Central memory CD4-positive, alpha-beta T cell (primary cell): ENCODE results near the gene EXT2.

Experiments
- DNase-seq: peaks from one replicate; pipeline ENCODE4 v3.0.0; 2022

The EXT2 gene

DNA sequence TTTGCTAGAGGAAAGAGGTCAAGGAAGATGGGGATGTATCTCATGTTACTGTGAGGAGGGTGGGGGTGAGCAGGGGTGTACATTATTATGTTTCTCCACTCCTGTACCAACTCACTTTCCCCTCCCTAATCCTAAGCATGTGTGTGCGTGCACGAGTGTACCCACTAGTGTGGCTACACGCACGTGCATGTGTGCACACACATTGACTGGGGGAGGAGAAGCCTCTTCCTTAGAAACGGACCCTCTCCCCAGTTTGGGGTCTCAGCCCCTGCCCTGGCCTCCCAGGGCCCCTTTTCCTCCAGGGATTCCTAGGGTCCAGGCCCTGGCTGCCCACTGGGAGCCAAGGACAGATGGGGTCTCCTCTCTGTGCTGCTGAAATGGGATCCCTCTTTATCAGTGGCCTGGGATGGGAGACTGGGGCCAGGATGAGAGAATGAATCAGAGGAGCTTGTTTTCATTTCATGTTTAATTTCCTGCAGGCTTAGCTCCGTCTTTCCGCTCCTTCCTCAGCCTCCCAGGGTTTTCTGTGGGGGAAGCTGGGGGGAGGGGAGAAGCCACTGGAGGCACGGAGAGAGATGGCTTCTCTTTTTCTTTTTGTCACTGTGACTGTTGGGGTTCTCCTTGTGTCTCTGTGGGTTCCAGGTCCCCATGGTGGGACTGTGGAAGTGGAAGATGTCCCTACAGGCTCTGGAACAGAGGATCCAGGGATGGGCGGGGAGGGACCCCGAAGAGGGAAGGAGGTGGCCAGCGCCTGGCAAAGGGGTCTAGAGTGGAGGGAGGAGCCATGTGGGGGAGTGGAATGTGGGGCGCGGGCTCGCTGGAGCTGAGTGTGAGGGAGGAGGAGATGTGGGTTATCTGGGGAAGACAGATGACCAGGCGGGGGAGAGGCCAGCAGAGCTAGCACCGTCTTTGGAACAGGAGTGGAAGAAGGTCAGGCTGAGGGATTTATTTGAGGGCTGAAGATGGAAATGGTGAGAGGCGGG lies 174.2 kb downstream of the EXT2 start:
- no peak for DNase-seq

DNA sequence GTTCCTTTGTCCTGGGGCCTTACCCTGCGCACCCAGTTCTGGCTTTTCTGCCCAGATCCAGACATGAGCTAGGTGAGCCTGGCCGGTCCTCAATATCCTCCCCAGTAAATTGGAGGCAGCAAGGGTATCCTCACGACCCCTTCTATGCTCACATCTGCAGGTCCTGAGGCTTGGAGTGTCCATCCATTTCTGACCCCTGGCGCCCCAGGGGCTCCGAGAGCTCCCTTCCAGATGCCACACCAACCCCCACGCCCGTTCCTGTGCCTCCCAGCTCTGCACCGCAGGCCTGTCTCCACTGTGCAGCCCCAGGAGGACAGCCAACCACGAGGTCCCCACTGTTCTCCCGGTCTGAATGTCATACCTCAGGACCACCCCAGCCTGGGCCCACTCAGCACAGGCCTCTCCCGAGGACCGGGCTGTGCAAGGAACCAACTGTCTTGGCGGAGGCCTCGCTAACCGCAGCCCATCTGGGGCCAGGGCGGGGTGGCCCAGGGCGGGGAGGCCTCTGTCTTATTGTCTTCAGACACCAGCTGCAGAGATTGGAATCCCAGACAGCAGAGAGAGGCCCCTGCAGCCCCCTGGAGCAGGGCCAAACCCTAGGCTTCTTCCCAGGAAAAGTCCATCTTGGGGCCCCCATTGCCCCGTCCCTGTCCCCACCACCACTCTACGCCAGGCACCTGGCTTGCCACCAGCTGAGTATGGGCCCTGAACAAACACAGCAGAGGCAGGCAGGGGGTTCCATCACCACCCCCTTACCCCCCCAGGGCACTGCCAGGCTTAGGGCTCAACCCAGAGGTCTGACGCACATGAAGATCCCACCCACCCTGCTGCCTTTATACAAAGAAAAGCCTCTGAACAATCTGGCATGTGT lies 175.2 kb downstream of the EXT2 start:
- DNase-seq: no peak

- DNase-seq: no peak
These were observed 175.8 kb downstream of the EXT2 start for GRCh38 chr11:44271286-44271685.

DNA sequence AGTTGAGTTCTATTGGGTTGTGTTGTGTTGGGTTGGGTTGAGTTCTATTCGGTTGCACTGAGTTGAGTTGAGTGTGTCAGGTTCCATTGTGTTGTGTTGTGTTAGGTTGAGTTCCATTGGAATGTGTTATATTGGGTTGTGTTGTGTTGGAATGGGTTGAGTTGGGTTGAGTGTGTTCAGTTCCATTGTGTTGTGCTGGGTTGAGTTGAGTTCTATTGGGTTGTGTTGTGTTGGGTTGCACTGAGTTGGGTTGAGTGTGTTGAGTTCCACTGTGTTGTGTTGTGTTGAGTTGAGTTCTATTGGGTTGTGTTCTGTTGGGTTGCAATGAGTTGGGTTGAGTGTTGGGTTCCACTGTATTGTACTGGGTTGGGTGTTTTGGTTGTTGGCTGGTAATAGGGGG lies 178.9 kb downstream of the EXT2 start:
- DNase-seq: no peak

DNA sequence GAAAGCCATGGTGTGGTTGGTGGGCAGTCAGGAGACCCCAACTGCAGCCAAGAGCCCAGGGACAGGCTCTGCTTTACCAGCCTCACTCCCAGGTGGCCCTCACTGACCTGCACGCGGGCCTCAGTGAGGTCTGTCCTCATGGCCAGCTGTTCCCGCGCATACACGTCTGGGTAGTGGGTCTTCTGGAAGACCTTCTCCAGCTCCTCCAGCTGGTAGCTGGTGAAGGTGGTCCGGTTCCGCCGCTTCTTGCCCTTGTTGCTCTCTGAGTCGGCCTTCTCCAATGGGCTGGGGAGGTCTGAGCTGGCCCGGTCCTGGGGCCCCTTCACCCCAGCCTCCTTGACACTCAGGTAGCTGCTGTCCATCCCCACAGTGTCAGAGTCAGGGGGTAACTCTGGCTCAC lies 179.8 kb downstream of the EXT2 start:
- DNase-seq: no peak

DNA sequence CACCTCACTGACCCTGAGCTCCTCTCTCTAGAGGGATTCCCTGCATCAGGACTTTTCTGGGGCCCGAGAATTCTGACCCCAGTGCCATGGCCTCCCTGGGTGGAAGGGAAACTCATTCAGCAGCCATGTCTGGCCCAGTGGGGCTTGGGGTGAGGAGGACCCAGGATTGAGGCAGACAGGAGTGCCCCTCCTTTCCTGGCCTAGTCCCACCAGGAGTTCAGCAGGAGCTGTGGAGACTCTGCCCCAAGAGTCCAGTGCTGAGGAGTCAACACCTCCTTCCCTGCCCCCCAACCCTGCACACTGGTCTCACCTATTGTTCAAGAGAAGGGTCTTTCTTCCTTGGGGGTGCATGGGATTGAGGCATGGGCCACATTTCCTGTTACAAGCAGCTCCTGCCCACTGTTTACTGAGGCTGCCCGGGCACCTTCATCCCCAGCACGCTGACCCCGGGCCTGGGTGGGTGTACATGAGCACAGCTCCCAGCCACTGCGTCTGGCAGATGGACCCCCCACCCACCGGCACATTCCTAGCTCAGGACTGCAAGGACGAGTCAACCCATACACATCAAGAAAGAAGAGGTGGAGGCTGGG lies 180.6 kb downstream of the EXT2 start:
- no peak for DNase-seq

DNA sequence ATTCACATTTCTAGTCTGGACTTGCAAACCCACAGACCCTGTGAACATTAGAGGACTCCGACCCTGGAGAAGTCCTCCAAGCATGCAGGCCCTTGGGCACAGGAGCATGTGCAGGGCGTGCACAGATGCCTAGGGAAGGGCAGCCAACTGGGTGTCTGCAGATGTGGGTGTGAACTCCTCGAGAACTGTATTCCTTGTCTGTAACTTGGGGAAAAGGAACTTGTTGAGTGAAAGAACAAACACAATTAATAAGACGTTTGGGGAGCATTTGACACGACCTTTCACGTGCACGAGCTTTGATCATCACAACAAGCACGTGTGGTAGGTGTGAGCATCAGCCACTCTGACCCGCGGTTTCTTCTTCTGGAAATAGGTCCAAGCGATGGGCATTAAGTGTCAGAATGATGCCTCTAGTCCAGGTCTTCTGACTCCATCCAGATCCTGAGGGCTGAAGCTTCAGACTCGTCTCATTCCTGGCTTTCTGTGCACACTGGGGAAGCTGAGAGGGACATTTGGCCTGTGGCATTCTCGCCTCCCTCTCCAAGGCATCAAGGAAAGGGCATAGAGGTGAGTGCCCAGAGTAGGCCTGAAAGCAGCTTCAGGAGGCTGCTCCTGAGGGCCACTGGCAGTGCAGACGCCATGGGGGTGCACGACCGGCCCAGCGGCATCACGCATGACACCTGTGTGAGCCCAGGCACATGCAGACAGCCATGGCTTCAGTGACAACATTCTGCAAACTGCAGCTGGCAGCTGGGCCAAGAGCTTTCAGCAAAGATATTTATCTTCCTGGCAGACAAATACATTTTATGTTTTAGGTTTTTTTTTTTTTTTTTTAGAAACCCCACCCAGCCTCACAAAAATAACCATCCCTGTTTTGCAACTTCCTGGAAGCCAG lies 182.0 kb downstream of the EXT2 start:
- no peak for DNase-seq

GRCh38 chr11:44279483-44279882 lies 184.0 kb downstream of the EXT2 start:
- no peak for DNase-seq

- DNase-seq: no peak
These were observed 184.8 kb downstream of the EXT2 start for GRCh38 chr11:44280257-44280656.

DNA sequence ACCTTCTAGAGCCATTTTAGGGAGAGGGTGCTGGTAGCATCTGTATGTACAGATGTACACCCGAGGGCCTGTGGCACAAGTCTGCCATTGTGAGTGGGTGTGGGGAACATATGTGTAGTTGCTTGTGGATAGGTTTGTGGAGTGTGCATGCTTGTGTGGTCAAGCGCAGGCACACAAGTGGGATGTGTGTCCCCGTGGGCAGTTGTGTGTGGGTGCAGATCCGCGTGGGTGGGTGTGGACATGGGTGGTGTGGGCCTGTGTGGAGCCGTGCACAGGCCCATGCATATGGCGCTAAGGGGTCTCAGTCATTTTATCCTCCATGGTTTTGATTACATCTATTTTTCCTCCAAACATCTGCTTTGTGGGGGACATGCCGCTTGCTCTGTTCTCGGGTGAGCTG lies 185.7 kb downstream of the EXT2 start:
- no peak for DNase-seq

DNA sequence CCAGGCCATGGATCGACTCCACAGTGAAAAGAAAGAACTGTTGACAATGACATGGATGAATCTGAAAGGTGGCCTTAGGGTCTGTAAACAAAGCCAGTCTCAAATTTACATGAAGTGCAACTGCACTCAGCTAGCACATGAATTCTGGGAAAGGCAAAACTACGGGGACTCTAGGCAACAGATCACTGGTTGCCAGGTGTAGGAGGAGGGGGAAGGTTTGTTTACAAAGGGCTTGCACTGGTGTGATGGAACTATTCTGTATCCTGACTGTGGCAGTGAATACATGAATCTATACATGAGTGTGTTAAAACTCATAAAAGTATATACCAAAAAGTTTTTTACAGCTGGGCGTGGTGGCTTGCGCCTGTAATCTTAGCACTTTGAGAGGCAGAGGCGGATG lies 187.1 kb downstream of the EXT2 start:
- no peak for DNase-seq

GRCh38 chr11:44285756-44286155 lies 190.3 kb downstream of the EXT2 start:
- DNase-seq: no peak

- peak; percentile 29 for DNase-seq
These were observed 190.9 kb downstream of the EXT2 start for GRCh38 chr11:44286268-44286880.

DNA sequence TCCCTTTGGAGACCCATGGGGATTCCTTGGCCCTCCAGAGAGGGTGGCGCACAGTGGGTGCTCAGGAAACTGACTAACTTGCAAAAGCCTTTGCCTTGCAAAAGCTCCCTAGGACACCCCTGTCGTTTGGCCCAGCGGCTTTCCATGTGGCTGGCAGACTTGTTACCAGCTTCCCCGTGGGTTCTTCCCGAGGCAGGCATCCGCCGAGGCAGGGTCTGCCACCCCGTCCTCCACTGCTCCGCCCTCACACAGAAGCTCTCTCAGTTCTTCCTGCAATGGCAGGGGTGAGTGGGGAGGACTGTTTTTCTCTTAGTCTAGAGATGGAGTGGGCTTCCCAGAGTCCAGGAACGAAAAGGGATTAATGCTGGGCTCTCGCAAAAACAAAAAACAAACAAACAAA lies 191.4 kb downstream of the EXT2 start:
- DNase-seq: no peak

DNA sequence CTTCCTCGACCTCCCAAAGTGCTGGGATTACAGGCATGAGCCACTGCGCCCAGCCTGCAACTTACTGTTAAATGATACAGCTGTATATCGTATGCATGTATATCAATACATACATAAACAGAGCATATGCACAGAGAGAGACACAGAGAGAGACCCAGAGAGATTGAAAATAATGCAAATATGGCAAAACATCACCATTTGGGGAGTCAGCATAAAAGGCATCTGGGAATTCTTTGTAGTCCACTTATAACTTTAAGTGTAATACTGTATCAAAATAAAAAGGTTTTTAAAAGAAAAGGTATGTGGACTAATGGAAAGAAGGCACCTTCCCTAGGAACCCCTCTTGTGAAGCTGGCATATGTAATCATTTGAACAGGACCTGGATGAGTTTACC lies 192.7 kb downstream of the EXT2 start:
- DNase-seq: no peak

GRCh38 chr11:44290208-44290607 lies 194.7 kb downstream of the EXT2 start:
- DNase-seq: no peak
